Measurements from ENCODE around the gene SDK1.

- no peak for TF ChIP-seq CTCF (IDR thresholded peaks at IDR 0.05; ENCODE audit: borderline replicate concordance, extremely low read depth, low read length, poor library complexity, severe bottlenecking)
- no peak for TF ChIP-seq EZH2 (IDR thresholded peaks at IDR 0.05; ENCODE audit: borderline replicate concordance, low read depth, low read length, severe bottlenecking)
These were observed 729.4 kb downstream of the SDK1 start for GRCh38 chr7:4030346-4030950.
